Measurements from ENCODE around the gene ZBTB7C. TPM values are rescaled to one million over a fixed set of nuclear protein-coding genes. Genes with fewer than 3 reads are reported as not detected.

The ZBTB7C gene
- total RNA-seq, 1 experiment from 2014 or later: 0.18 TPM

DNA sequence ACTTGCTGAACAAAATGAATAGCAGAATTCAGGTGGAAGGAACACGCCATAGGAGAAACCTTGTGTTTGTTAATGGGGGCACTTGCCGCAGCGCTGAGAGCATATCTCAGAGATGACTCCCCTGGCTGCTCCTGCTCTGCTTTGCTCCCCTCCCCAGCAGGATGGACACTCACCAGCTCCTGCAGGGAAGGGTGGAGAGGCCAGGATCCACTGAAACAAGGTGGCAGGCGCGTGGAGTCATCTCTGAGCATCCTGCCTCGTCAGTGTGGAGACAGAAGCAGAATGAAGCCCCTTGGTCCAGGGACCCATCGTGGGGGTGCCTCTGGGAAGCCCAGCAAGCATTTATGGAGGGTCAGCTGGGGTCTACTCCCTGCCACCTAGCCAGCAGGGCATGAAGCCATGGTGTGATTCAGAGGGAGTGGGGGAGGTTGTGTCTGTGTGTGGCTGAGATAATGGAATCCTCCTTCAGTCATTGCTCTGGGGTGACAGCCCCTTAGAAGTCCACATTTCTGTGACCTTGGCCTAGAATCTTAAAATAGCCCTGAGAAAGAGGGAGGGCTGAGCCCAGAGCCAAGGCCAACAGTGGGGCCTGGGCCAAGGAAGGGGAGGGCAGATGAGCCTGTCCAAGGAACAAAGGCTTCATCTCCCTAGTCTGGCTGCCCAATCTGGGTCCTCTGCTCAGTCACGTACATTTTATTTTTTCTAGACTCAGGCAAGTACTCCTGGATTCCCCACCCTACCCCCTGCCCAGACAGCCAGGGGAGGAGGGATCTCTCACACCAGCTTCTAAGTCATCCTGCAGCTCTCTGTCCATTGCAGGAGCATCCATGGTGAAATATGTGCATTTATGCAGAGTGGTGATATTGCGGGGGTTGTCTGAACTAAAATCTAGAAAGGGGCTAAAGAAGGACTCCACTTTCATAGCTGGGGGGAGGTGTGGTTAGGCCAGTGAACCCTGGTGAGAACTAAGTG lies 215.4 kb downstream of the ZBTB7C start:
- H3K4me1 ChIP-seq: no peaks in the 10 kb centered on the region
- no peaks in the 10 kb centered on the region for H3K36me3 ChIP-seq (ENCODE audit: control insufficient read depth, insufficient read depth, low read length)
- POLR2A ChIA-PET: no interaction called here

DNA sequence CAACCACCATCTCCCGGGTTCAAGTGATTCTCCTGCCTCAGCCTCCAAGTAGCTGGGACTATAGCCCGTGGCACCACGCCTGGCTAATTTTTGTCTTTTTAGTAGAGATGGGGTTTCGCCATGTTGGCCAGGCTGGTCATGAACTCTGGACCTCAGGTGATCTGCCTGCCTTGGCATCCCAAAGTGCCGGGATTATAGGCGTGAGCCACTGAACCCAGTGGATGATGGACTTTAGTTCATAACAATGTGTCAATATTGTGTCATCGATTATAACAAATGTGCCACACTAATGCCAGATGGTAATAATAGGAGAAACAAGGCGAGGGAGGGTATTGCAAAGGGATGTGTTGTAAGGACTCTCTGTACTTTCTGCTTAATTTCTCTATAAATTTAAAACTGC lies 216.6 kb downstream of the ZBTB7C start:
- BruUV-seq (replicated peaks): no TSS peak
- TF ChIP-seq, protein P1, sequence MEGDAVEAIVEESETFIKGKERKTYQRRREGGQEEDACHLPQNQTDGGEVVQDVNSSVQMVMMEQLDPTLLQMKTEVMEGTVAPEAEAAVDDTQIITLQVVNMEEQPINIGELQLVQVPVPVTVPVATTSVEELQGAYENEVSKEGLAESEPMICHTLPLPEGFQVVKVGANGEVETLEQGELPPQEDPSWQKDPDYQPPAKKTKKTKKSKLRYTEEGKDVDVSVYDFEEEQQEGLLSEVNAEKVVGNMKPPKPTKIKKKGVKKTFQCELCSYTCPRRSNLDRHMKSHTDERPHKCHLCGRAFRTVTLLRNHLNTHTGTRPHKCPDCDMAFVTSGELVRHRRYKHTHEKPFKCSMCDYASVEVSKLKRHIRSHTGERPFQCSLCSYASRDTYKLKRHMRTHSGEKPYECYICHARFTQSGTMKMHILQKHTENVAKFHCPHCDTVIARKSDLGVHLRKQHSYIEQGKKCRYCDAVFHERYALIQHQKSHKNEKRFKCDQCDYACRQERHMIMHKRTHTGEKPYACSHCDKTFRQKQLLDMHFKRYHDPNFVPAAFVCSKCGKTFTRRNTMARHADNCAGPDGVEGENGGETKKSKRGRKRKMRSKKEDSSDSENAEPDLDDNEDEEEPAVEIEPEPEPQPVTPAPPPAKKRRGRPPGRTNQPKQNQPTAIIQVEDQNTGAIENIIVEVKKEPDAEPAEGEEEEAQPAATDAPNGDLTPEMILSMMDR (IDR thresholded peaks at IDR 0.05; ENCODE audit: insufficient read depth in 1 of 2, low read depth in 1 of 2, low read length in 1 of 2, severe bottlenecking in 1 of 2, unreplicated experiment in 1 of 2): no peak
- H3K4me3 Mint-ChIP-seq (ENCODE audit: unreplicated experiment): no peak overlapping the region
- no peak for DNase-seq
- intact Hi-C loops (cut with micrococcal nuclease; ENCODE audit: unreplicated experiment): no loop called here
- H3K4me1 ChIP-seq: no peaks in the 10 kb centered on the region
- POLR2A ChIA-PET: no interaction called here
- CTCF ChIA-PET: no interaction called here
- H3K27me3 Mint-ChIP-seq (ENCODE audit: insufficient read depth, unreplicated experiment): peaks cover 14% of the 10 kb centered on the region
- no peaks in the 10 kb centered on the region for H3K27me3 ChIP-seq (replicated peaks; ENCODE audit: control insufficient read depth, insufficient read depth, low read length)
- no peaks in the 10 kb centered on the region for H3K4me1 Mint-ChIP-seq (ENCODE audit: low read depth, unreplicated experiment)
- no peaks in the 10 kb centered on the region for H3K9me3 Mint-ChIP-seq (ENCODE audit: unreplicated experiment)
- H3K36me3 Mint-ChIP-seq (ENCODE audit: insufficient read depth, unreplicated experiment): no peaks in the 10 kb centered on the region
- H3K36me3 ChIP-seq (ENCODE audit: control insufficient read depth, insufficient read depth, low read length): no peaks in the 10 kb centered on the region
- no peak overlapping the region for H3K4me3 ChIP-seq (ENCODE audit: low read depth, low read length)
- H3K27ac Mint-ChIP-seq (ENCODE audit: unreplicated experiment): no peak overlapping the region
- H3K9me3 ChIP-seq: no peaks in the 10 kb centered on the region

More for the DNA sequence above, 215.4 kb downstream of the ZBTB7C start:
- DNase-seq: no peak
- Mint-ChIP-seq H3K4me3 (ENCODE audit: unreplicated experiment) (no peak overlapping the region), H3K27me3 (ENCODE audit: insufficient read depth, unreplicated experiment) (peaks cover 14% of the 10 kb centered on the region), H3K9me3 (ENCODE audit: unreplicated experiment) (no peaks in the 10 kb centered on the region), H3K4me1 (ENCODE audit: low read depth, unreplicated experiment) (no peaks in the 10 kb centered on the region), H3K27ac (ENCODE audit: unreplicated experiment) (no peak overlapping the region), H3K36me3 (ENCODE audit: insufficient read depth, unreplicated experiment) (no peaks in the 10 kb centered on the region)
- no peak overlapping the region for H3K4me3 ChIP-seq (ENCODE audit: low read depth, low read length)
- no TSS peak for BruUV-seq (replicated peaks)
- TF ChIP-seq, protein P1 (IDR thresholded peaks at IDR 0.05; ENCODE audit: insufficient read depth in 1 of 2, low read depth in 1 of 2, low read length in 1 of 2, severe bottlenecking in 1 of 2, unreplicated experiment in 1 of 2): no peak
- no peaks in the 10 kb centered on the region for H3K9me3 ChIP-seq
- intact Hi-C loops (cut with micrococcal nuclease; ENCODE audit: unreplicated experiment): no loop called here
- CTCF ChIA-PET: no interaction called here
- H3K27me3 ChIP-seq (replicated peaks; ENCODE audit: control insufficient read depth, insufficient read depth, low read length): no peaks in the 10 kb centered on the region

- H3K27ac Mint-ChIP-seq (ENCODE audit: unreplicated experiment): no peak overlapping the region
- H3K36me3 Mint-ChIP-seq (ENCODE audit: insufficient read depth, unreplicated experiment): no peaks in the 10 kb centered on the region
- Histone ChIP-seq H3K4me1 (no peaks in the 10 kb centered on the region), H3K9me3 (no peaks in the 10 kb centered on the region), H3K4me3 (ENCODE audit: low read depth, low read length) (no peak overlapping the region), H3K27me3 (replicated peaks; ENCODE audit: control insufficient read depth, insufficient read depth, low read length) (no peaks in the 10 kb centered on the region), H3K36me3 (ENCODE audit: control insufficient read depth, insufficient read depth, low read length) (no peaks in the 10 kb centered on the region)
- TF ChIP-seq, protein P1 (IDR thresholded peaks at IDR 0.05; ENCODE audit: insufficient read depth in 1 of 2, low read depth in 1 of 2, low read length in 1 of 2, severe bottlenecking in 1 of 2, unreplicated experiment in 1 of 2): no peak
- ChIA-PET POLR2A (no interaction called here), CTCF (no interaction called here)
- no peak overlapping the region for H3K4me3 Mint-ChIP-seq (ENCODE audit: unreplicated experiment)
- no TSS peak for BruUV-seq (replicated peaks)
- H3K27me3 Mint-ChIP-seq (ENCODE audit: insufficient read depth, unreplicated experiment): peaks cover 14% of the 10 kb centered on the region
- H3K9me3 Mint-ChIP-seq (ENCODE audit: unreplicated experiment): no peaks in the 10 kb centered on the region
- no peaks in the 10 kb centered on the region for H3K4me1 Mint-ChIP-seq (ENCODE audit: low read depth, unreplicated experiment)
- DNase-seq: no peak
- intact Hi-C loops (cut with micrococcal nuclease; ENCODE audit: unreplicated experiment): no loop called here
Measured at GRCh38 chr18:48191494-48191893, 217.7 kb downstream of the ZBTB7C start.
